ENCODE measurements around the gene SGPL1.

- TF ChIP-seq CTCF (IDR thresholded peaks at IDR 0.05) (no peak), POLR2A (IDR thresholded peaks at IDR 0.05) (no peak)
These were observed 31.7 kb upstream of the SGPL1 start for GRCh38 chr10:70784016-70784415.
